HG03135 (cell line): ENCODE measurements around the gene CLGN.

ENCODE experiments used
- ATAC-seq: cut with Tn5 transposase; IDR thresholded peaks from one replicate; pipeline ENCODE4 v1.9.1; 2021; ENCODE audit warnings: mild to moderate bottlenecking, moderate library complexity; ENCODE audit not compliant: unreplicated experiment

Gene CLGN

DNA sequence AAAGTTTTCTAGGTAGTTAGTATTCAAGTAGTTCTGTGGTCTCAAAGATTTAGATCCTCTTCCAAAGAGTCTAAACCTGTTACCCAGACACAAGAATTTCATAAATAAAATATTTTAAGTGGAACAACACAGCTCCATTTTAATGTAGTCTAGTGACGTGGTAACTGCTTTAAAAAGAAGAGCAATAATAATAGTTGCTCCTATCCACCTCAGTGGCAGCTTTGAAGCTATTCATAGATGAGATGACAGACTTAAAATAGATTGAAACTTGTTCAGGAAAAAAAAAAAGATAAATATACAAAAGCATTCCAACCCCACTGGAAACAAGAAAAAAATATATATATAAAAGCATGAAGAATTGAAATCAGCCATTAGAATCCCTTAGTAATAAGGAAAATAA, 39.4 kb downstream of the CLGN start:
- no peak for ATAC-seq

- ATAC-seq = no peak
Observed at GRCh38 chr4:140382732-140383131, 44.7 kb downstream of the CLGN start.

- no peak for ATAC-seq
Observed at GRCh38 chr4:140374130-140374477, 53.3 kb downstream of the CLGN start.

- ATAC-seq = peak; percentile 97
Observed at GRCh38 chr4:140373328-140374129, 53.9 kb downstream of the CLGN start, which contains the start of gene SCOC. Gene SCOC, plus strand, starts transcription at chr4:140373646. Its CDS starts 5,525 bp downstream, at chr4:140379171.

- ATAC-seq = peak; percentile 52
Observed at GRCh38 chr4:140372751-140373327, 54.6 kb downstream of the CLGN start.

- ATAC-seq = no peak
Observed at GRCh38 chr4:140368686-140369085, 58.8 kb downstream of the CLGN start.

- no peak for ATAC-seq
Observed at GRCh38 chr4:140367738-140368137, 59.7 kb downstream of the CLGN start.

- no peak for ATAC-seq
Observed at GRCh38 chr4:140363558-140363957, 63.9 kb downstream of the CLGN start.

- no peak for ATAC-seq
Observed at GRCh38 chr4:140363051-140363450, 64.4 kb downstream of the CLGN start.

DNA sequence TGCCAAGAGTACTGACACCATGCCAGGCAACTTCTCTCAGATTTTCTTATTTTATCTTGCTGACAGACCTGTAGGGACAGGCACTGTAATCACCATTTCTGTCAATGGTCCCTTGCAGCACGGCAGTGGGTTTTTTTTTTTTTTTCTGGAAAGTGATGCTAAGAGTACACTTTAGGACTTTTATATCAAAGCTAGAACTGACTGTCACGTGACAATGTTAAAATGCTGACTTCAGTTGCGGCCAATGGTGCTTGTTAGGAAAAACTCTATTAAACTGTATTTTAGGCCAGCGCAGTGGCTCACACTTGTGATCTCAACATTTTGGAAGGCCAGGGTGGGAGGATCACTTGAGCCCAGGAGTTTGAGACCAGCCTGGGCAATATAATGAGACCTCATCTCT, 66.3 kb downstream of the CLGN start:
- no peak for ATAC-seq

DNA sequence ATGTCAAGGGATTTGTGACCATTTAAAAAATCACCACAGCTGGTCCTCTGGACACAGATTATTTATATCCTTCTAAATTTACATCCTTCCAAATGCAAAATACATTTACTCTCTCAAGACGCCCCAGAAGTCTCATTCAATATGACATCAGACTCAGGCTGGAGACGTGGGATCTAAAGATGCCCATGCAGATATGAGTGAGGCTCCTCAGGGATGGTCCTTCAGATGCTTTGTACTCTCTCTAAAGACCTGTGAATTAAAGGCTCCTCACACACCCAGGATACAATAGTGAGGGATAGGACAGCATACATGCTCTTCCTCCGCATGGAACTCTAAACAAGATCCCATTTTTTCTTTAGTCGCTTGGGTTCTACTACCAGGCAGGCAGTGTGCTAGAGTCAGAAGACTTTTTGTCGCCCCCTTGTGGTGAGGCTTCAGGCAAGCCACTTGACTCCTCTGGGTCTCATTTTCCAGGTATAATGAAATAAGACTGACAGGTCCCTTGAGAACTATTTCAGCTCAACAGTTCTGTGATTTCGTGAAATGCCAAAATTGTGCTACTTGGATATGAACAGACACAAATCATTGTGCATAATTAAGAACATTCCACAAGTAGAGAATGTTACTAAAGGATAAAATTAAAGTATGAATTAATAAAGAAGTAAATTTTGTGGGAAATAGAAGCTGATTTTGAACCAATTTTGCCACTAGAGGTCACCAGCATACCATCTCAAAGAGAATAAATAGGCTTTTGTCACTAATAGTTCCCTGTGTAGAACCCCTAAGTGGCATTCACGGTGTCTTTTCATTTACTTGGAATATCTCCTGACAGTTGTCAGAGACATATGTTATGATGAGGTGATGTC, 67.7 kb downstream of the CLGN start:
- ATAC-seq = peak; percentile 97

- no peak for ATAC-seq
Observed at GRCh38 chr4:140358281-140358680, 69.2 kb downstream of the CLGN start.

- no peak for ATAC-seq
Observed at GRCh38 chr4:140357868-140358267, 69.6 kb downstream of the CLGN start.

- ATAC-seq = no peak
Observed at GRCh38 chr4:140355288-140355687, 72.2 kb downstream of the CLGN start.

DNA sequence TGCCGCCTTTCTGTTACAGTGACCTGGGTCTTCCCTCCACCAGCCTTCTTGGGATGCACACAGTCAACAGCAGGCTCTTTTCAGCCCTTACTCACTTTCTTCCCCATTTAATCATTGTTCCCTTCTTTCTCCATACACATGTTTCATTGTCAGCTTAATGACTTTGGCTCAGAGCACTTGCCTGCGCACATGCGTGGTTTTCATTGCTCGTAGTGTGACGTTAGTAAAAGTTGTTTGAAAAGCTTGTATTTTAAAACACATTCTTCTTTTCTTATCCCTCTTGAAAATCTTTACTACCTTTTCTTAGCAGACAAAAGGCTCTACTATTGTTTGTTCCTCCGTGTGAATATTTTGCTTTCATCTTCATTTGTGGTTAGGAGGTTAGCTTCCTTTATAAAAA, 73.7 kb downstream of the CLGN start:
- no peak for ATAC-seq

DNA sequence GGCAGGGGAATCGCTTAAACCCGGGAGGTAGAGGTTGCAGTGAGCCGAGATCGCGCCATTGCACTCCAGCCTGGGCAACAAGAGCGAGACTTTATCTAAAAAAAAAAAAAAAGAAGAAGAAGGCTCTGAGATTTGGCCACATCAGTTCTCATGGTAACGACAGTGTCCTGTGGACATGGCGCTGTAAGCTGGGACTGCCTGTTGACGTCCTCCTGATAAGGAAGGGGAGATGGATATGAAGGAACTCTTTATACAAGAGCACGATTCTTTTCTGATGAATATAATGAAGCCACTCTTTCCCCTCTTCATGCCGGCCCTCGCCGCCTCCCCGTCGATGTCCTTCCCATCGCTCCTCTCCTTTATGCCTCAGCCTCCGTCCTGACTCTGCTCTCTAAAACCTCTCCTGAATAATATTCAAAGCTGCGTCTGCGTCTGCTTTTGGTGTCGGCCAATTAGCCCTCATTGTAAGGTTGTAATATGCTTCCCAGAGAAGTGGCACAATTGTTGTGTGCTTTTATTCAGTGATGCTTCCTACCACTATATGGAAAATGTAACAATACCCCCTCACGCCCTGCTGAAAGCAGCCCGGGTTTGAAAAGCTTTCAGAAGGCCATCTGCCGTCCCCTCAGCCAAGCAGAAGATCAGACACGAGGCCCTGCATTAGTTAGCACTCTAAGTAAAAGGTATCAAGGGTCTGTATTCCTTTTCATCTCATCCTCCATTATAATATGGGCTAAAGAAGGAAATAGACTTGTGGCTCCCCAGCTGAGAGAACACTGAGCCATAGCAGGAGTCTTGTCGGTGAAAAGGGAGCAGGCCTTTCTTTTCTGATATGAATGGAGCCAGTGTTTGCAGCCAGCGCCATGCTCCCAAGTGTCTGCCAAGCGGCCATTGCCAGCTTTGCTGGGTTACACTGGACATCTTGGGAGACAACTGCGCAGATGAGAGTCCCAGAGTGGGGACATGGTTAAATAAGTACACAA, 76.1 kb downstream of the CLGN start:
- no peak for ATAC-seq

- no peak for ATAC-seq
Observed at GRCh38 chr4:140349816-140350215, 77.6 kb downstream of the CLGN start.

- ATAC-seq = no peak
Observed at GRCh38 chr4:140346136-140346535, 81.3 kb downstream of the CLGN start.

DNA sequence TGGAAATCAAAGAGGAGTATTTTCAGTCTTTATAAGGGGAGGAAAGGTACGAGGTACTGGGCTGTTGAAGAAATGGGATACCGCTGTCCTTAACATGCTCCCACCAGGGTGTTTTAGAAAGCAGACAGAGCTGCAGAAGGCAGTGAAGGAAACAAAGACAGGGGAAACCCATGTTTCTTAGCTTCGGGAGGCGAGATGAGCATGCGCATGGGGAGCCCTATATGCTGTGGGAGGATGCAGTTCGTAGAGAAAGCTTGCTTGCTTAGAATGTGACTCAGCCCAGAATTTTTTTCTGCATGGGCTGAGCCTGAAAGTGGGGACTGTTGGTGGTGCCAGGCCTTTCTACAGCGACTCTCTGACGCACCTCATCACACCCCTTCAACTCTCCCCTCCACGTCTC, 82.8 kb downstream of the CLGN start:
- ATAC-seq = no peak

GRCh38 chr4:140344101-140344500, 83.3 kb downstream of the CLGN start:
- no peak for ATAC-seq

GRCh38 chr4:140343303-140343702, 84.1 kb downstream of the CLGN start:
- peak; percentile 90 for ATAC-seq
